Stimulated activated CD4-positive, alpha-beta T cell treated with anti-CD3 and anti-CD28 coated beads, Interleukin-2, amount 100 ng/mL, for 48 hours (primary cell): ENCODE measurements around the gene HLA-DRB1.
"Not testable (repeated sequence)": the region's sequence is repeated elsewhere in the genome, so short reads cannot be mapped to it uniquely, and the experiment has no call there.

Experiments
- DNase-seq, 2 donors: peaks; one replicate each; pipeline ENCODE4 v3.0.0-alpha.2; 2020

Gene HLA-DRB1

DNA sequence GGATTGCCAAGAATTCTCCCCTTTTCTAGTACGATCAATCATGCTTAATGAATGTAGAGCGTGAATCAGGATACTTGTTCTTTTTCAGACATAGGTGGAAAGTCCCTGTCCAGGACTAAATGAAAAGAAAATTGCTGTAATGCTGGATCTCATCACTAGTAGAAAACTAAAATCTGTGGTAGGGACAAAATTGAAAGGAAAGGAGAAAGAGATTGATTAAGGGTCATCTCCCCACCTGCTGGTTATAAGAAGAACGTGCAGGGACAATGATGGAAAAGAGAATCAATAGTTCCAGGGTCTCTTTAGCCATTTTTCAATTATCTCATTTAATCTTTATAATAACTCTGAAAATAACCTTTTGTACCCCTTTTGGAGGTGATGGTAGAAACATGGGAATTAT is 18.7 kb upstream of the HLA-DRB1 start:
- DNase-seq, result no peak

GRCh38 chr6:32607988-32608298 is 18.3 kb upstream of the HLA-DRB1 start:
- no peak for DNase-seq

GRCh38 chr6:32607263-32607987 is 17.8 kb upstream of the HLA-DRB1 start:
- DNase-seq, result no peak

DNA sequence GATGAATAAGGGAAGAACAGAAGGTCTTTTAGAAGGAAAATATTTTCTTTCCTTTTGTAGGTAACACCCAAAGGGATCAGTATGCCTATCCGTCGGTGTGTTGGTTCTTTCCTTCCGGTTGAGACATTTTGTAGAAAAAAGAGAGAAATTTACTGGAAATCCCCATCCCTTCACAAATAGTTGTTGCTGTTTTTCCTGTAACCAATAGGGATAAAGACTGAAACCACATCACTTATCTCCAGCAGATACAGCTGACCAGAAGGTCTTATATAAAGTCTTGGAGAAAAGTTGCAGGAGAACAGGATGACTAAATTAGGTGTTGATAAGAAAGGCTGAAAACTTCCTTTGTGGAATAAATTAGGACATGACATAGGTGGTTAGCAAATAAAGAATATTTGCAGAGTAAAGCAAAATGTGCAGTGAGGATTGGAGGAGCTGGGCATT is 14.8 kb upstream of the HLA-DRB1 start:
- no peak for DNase-seq

- DNase-seq, result no peak
These were observed 14.2 kb upstream of the HLA-DRB1 start for GRCh38 chr6:32603888-32604287.

DNA sequence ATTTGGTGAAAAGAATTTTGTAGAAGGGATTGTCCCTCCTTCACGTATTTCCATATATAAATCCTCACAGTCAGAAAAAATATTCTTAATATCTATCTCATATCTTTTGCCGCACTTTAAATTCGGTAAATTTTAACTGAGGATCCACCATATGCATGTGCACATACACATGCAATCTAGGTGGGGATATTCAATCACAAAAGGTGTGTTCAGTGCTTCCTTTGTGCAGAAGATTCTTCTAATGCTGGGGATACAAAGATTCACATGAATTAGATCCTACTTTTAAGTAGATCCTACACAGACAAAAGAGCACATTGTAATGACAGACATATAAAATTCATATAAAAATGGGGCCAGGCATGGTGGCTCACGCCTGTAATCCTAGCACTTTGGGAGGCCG is 13.6 kb upstream of the HLA-DRB1 start:
- DNase-seq, result no peak

DNA sequence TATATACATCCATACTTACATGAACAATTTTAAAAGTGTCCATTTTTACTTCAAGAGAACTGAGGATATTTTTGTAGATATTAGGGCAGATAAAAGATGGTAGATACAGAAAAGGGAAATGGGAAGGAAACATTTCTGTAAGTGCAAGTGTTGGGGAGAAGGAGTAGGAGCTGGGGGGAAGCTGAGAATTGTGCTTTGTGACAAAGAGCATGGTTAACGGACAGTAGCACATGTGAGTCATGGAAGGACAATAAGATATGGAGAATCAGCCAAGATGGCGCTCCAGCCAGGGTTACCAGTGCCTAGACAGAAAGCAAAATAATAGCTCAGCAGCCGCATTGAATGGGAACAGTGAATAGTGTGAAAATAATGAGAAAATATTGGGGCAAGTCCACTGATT is 12.7 kb upstream of the HLA-DRB1 start:
- no peak for DNase-seq

- DNase-seq, result no peak
These were observed 7.4 kb upstream of the HLA-DRB1 start for GRCh38 chr6:32597024-32597423.

DNA sequence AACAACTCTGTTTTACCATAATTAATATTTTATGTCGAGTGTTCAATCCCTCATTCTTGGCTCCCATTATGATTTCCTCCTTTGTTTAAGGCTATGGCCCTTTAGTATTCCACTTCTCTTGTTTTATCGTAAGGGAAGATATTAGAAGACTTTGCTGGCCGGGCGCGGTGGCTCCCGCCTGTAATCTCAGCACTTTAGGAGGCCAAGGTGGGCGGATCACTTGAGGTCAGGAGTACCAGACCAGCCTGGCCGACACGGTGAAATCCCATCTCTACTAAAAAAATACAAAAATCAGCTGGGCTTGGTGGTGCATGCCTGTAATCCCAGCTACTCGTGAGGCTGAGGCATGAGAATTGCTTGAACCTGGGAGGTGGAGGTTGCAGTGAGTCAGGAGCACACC is 1.1 kb upstream of the HLA-DRB1 start:
- not testable (repeated sequence) for DNase-seq

DNA sequence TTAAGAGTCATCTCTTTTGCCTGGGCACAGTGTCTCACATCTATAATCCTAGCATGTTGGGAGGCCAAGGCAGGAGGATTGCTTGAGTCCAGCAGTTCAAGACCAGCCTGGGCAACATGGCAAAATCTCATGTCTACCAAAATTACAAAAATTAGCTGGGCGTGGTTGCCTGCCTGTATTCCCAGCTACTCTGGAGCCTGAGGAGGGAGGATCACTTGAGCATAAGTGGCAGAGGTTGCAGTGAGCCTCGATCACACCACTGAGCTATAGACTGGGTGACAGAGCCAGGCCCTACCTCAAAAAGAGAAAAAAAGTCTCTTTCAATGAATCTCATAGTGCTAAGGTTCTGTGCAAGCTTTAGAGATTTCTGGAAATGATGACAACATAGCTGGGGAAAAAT is 1.5 kb downstream of the HLA-DRB1 start:
- no peak for DNase-seq

DNA sequence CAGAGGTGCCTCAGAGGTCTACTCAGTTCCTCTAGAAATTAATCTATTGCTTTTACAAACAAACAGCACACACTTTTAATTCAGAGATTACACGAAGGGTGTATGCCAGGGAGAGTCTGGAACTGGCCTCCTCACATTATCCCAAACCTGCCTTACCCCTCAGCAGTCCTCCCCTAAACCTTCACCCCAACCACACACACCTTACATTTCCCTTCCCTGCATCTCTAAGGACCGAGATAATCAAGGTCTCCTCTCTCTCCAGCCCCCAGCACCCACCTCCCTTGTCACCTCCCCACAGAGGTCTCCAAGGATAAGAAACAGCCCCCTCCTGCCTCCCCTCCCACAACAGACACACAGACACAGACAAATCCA is 6.1 kb downstream of the HLA-DRB1 start:
- DNase-seq, result no peak

DNA sequence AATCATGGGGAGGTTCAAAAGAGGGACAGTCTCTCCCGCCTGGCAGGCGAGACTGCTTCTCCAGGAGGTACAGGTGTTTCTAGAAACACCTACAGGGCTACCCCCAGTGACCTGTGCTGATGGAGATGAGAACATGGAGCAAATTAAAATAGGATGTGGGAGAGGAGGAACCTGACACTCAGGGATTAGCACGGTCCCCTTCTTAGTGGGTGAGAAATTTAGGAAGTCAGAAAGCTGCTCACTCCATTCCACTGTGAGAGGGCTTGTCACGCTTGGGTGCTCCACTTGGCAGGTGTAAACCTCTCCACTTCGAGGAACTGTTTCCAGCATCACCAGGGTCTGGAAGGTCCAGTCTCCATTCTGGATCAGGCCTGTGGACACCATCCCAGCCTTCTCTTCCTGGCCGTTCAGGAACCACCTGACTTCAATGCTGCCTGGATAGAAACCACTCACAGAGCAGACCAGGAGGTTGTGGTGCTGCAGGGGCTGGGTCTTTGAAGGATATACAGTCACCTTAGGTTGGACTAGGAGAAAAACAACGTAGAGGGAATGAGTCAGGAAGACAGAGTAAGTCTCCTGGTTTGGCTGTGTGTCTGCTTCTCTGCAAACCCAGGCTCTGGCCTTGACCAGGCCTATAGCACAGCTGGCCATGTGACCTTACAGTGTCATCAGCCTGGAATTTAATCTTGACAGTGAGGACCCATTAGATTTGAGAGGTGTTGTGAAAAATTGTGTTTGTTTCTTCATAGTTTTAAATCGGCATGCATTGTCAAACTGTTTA is 8.1 kb downstream of the HLA-DRB1 start:
- DNase-seq, result no peak

DNA sequence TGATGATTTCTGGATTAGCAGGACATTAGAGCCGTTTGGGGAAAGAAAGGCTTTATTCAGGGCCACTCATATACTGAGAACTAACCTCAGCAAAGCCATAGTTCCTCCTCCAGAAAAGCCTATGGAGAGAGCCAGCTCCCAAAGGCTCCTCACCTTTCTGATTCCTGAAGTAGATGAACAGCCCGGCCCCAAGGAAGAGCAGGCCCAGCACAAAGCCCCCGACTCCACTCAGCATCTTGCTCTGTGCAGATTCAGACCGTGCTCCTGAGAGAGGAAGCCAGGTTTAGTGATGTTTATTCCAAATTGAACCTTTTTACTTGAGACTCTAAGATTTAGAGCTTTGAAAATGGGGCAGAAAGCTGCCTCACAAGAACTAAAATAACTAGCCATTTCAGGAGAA is 9.1 kb downstream of the HLA-DRB1 start:
- DNase-seq, result no peak

DNA sequence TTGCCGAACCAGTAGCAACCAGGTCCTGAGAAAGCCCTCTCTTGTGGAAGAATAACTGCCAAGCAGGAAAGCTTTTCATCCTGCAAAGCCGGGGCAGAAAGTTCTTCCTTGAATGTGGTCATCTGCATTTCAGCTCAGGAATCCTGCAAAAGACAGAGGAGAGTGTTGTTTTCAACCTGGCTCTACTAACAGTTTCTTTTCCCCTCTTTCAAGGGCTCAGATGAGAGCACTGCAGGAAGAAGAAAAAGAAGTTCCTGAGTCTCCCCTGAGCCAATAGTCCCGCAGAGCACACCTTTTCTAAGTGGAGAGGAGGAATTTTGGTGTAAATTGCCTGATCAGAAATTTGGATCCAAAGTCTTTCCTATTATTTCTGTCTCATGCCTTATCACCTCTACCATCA is 10.7 kb downstream of the HLA-DRB1 start:
- no peak for DNase-seq

DNA sequence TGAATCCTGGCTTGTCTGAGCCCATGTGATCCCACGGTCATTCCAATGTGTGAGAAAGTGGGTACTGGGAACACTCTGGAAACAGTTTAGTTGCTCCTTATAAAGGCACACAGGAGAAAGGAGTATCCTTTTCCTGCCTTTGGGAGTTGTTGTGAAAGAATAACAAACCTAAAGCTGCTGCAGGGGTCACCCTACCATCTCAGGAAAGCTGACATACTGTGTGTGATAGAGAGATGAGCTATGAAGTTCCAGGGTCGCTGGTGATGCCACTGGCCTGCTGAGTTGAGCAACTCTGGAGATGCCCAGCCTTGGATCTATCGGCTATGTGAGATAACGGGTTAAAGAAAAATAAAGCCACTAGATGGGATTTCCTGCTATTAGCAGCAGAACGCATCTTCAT is 12.2 kb downstream of the HLA-DRB1 start:
- not testable (repeated sequence) for DNase-seq

DNA sequence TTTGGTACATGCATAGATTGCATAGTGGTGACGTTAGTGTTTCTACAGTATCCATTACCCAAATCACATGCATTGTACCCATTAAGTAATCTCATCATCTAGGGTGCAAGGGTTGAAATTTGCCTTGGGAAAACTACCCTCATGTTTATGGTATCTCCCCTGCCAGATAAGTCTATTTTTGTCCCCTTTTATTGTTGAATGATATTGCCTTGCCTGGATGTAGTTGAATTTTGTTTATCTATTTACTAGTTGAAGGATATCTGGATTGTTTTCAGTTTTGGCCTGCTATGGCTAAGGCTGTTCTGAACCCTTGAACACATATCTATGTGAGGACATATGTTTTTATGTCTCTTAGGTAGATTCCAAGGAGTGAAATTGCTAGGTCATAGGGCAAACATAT is 13.4 kb downstream of the HLA-DRB1 start:
- DNase-seq, result no peak

DNA sequence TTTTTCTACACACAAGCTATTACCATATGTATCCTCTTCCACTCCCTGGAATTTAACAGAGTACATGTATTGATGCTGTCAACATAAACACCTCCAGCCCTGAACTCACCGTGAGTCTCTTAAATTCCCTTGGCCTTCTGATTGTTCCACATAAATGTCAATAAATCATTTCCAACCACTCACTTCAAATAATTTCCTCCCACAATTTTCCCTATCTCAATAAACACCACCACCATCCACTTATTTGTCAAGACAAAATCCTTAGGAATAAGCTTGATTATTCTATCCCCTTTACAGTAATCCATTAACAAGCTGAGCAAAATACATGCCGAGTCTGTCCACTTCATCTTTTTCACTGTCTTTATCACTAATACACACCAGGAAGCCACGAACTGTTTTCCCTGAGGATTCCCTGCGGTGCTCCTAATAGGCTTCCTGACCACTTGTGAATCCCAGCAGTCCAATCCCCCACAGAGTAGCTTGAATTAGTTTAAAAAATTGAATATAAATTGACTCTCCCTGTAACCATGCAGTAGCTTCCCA is 19.2 kb downstream of the HLA-DRB1 start:
- DNase-seq, result no peak

GRCh38 chr6:32568561-32568960 is 21.1 kb downstream of the HLA-DRB1 start:
- no peak for DNase-seq

DNA sequence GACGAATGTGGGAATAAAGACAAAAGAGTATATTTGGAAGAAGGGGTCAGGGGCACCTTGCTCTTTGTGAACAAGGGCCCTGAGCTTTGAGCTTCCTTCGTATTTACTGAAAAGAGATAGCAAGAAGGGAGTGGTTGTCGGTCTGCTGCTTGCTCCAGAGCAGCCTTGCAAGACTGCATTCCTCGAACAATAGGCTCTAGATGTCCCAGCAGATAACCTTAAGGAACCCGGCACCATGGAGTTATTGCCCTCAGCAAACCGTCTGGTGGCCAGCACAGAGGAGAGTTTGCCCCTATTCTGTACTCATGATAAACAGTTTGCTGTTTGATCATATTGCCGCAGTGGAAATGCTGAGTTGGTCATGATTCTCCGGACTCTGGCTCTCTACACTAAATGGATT is 22.7 kb downstream of the HLA-DRB1 start:
- DNase-seq, result no peak

- no peak for DNase-seq
These were observed 24.1 kb downstream of the HLA-DRB1 start for GRCh38 chr6:32565511-32565910.

DNA sequence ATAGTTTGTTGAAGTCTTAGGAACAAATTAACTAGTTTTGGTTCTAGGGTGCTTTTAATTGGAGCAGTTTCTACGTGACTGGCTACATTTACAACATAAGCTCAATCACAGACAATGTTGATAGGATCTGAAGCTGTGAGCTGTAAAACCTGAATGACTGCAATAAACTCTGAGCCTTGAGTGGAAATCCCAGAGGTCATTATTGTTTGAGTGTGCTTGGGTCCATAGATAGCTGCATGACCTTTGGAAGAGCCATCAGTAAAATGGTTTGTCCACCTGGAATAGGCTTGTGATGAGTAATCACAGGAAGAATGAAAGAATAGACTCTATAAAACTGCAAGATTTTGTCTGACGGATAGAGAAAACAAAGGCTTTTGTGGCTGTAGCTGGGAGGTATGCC is 26.7 kb downstream of the HLA-DRB1 start:
- no peak for DNase-seq

DNA sequence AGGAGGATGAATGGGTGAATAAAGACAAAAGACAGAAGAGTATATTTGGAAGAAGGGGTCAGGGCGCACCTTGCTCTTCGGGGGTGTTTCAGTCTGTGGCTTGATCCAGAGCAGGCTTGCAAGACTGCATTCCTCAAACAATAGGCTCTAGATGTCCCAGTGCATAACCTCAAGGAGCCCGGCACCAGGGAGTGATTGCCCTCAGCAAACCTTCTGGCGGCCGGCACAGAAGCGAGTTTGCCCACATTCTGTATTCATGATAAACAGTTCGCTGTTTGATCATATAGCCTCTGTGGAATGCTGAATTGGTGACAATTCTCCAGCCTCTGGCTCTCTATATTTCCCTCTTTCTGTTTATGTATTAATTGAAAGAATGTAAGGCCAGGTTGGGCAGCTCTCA is 29.9 kb downstream of the HLA-DRB1 start:
- no peak for DNase-seq

GRCh38 chr6:32558426-32559057 is 31.1 kb downstream of the HLA-DRB1 start:
- no peak for DNase-seq
